IMR-90 (cell line): ENCODE data around the gene ASCL1. TPM values are rescaled to one million over a fixed set of nuclear protein-coding genes. Genes with fewer than 3 reads are reported as not detected.

Experiments
- ATAC-seq: fragments of 200-7000 bp; cut with Tn5 transposase; 2 replicates; pipeline ENCODE4 v1.9.1; 2020; ENCODE audit warnings: low read depth, mild to moderate bottlenecking, moderate library complexity
- BruUV-seq: library from RNA; stranded (reverse); fragments of 400-500 nt; replicated peaks from 2 replicates; lab custom pipeline; 2021; lab: Mats Ljungman, UMichigan
- CTCF ChIA-PET: fragments of 300-600 bp; formaldehyde crosslinking; extraction: SDS; loops from one replicate; lab custom pipeline; 2021; ENCODE audit warnings: antibody characterized with exemption; lab: Yijun Ruan, JAX
- POLR2A ChIA-PET: fragments of 300-600 bp; sonication (Branson Sonifier 250); formaldehyde crosslinking; loops from one replicate; lab custom pipeline; 2022; ENCODE audit warnings: antibody characterized with exemption; ENCODE audit not compliant: unreplicated experiment; lab: Charles Lee
- DNase-seq: peaks from one replicate; pipeline ENCODE4 v3.0.0; 2013
- H2AFZ ChIP-seq: replicated peaks from 2 replicates; pipeline ENCODE3; 2013; ENCODE audit warnings: low read length, mild to moderate bottlenecking; ENCODE audit not compliant: poor library complexity
- H2AK5ac ChIP-seq: 2 replicates; pipeline ENCODE4 v1.6.1; 2013; ENCODE audit warnings: low read depth, low read length, inconsistent platforms
- H2AK9ac ChIP-seq: replicated peaks from 2 replicates; pipeline ENCODE3; 2013; ENCODE audit warnings: mild to moderate bottlenecking, low read depth, low read length, moderate library complexity; ENCODE audit not compliant: poor library complexity
- H2BK120ac ChIP-seq: 2 replicates; pipeline ENCODE4 v1.6.1; 2013; ENCODE audit warnings: low read depth, low read length, inconsistent platforms
- H2BK15ac ChIP-seq: 3 replicates; pipeline ENCODE4 v1.6.1; 2013; ENCODE audit warnings: low read depth, low read length, inconsistent platforms
- H2BK20ac ChIP-seq: 2 replicates; pipeline ENCODE4 v1.6.1; 2013; ENCODE audit warnings: low read depth, mild to moderate bottlenecking, inconsistent platforms, low read length, moderate library complexity
- H2BK5ac ChIP-seq: 2 replicates; pipeline ENCODE4 v1.6.1; 2013; ENCODE audit warnings: mild to moderate bottlenecking, low read depth, low read length, inconsistent platforms; ENCODE audit not compliant: poor library complexity, severe bottlenecking
- H3K14ac ChIP-seq: replicated peaks from 2 replicates; pipeline ENCODE4 v1.6.1; 2013; ENCODE audit warnings: low read depth, low read length, inconsistent platforms
- H3K18ac ChIP-seq: 2 replicates; pipeline ENCODE4 v1.6.1; 2013; ENCODE audit warnings: low read depth, low read length, control low read depth
- H3K23ac ChIP-seq: 2 replicates; pipeline ENCODE4 v1.6.1; 2013; ENCODE audit warnings: low read depth, low read length, inconsistent platforms
- H3K27ac ChIP-seq: 2 replicates; pipeline ENCODE4 v1.5.1; 2013; ENCODE audit warnings: mild to moderate bottlenecking, control low read depth, low read length; ENCODE audit not compliant: insufficient read depth
- H3K27me3 ChIP-seq: 2 replicates; pipeline ENCODE4 v1.6.1; 2013; ENCODE audit warnings: low read length; ENCODE audit not compliant: control insufficient read depth, insufficient read depth
- H3K36me3 ChIP-seq: 2 replicates; pipeline ENCODE4 v1.6.1; 2013; ENCODE audit warnings: low read length, mixed read lengths; ENCODE audit not compliant: control insufficient read depth, insufficient read depth
- H3K4ac ChIP-seq: 2 replicates; pipeline ENCODE4 v1.6.1; 2013; ENCODE audit warnings: low read depth, low read length, inconsistent platforms
- H3K4me1 ChIP-seq: 2 replicates; pipeline ENCODE4 v1.6.1; 2013; ENCODE audit warnings: low read length, mixed read lengths; ENCODE audit not compliant: control insufficient read depth, insufficient read depth
- H3K4me2 ChIP-seq: 2 replicates; pipeline ENCODE4 v1.6.1; 2013; ENCODE audit warnings: low read depth, mild to moderate bottlenecking, control low read depth, low read length, moderate library complexity
- H3K4me3 ChIP-seq: 2 replicates; pipeline ENCODE4 v1.5.1; 2013; ENCODE audit warnings: low read depth, mild to moderate bottlenecking, control low read depth, low read length, moderate library complexity; ENCODE audit not compliant: insufficient read depth
- H3K56ac ChIP-seq: 2 replicates; pipeline ENCODE4 v1.6.1; 2013; ENCODE audit warnings: low read length, inconsistent platforms; ENCODE audit not compliant: insufficient read depth; ENCODE audit errors: extremely low read depth
- H3K79me1 ChIP-seq, 2 experiments: 2 replicates each; pipeline ENCODE4 v1.6.1; 2013; ENCODE audit warnings: low read length in 2 of 2, inconsistent platforms in 1 of 2, low read depth in 1 of 2
- H3K9ac ChIP-seq: 2 replicates; pipeline ENCODE4 v1.6.1; 2013; ENCODE audit warnings: low read depth, low read length, control low read depth
- H3K9me1 ChIP-seq: 2 replicates; pipeline ENCODE4 v1.6.1; 2013; ENCODE audit warnings: low read length, inconsistent platforms; ENCODE audit not compliant: insufficient read depth
- H3K9me3 ChIP-seq: 2 replicates; pipeline ENCODE4 v1.6.1; 2013; ENCODE audit warnings: low read length; ENCODE audit not compliant: control insufficient read depth, insufficient read depth
- H4K20me1 ChIP-seq: 2 replicates; pipeline ENCODE4 v1.6.1; 2013; ENCODE audit warnings: low read length, inconsistent platforms; ENCODE audit not compliant: insufficient read depth
- H4K5ac ChIP-seq: 2 replicates; pipeline ENCODE4 v1.6.1; 2013; ENCODE audit warnings: mild to moderate bottlenecking, low read depth, low read length, control low read depth
- H4K8ac ChIP-seq, 2 experiments: 2 replicates each; pipeline ENCODE4 v1.6.1; 2013; ENCODE audit warnings: low read depth in 2 of 2, low read length in 2 of 2, control low read depth in 1 of 2, inconsistent platforms in 1 of 2
- H4K91ac ChIP-seq: 2 replicates; pipeline ENCODE4 v1.6.1; 2013; ENCODE audit warnings: low read depth, low read length, inconsistent platforms; ENCODE audit not compliant: insufficient read depth
- RCOR1 ChIP-seq: IDR thresholded peaks from 2 replicates; pipeline ENCODE4 v1.6.1; 2012; ENCODE audit warnings: mild to moderate bottlenecking, low read length, improper control_type of control experiment; ENCODE audit not compliant: insufficient replicate concordance
- RFX5 ChIP-seq: IDR thresholded peaks from 2 replicates; pipeline ENCODE4 v1.8.0; 2012; ENCODE audit warnings: low read depth, mild to moderate bottlenecking, low read length, moderate library complexity
- SMC3 ChIP-seq: fragments of 150-350 bp; IDR thresholded peaks from 2 replicates; pipeline ENCODE4 v1.6.1; 2016; ENCODE audit warnings: low read depth, mild to moderate bottlenecking, antibody characterized with exemption, low read length, moderate library complexity
- dilution Hi-C: fragments of 300-500 bp; cut with HindIII; formaldehyde crosslinking; loops from one replicate; pipeline ENCODE4 v1.14.3; 2018; ENCODE audit warnings: low sequenced_read_pairs; ENCODE audit not compliant: unreplicated experiment
- in situ Hi-C: fragments of 300-500 bp; cut with MboI; formaldehyde crosslinking; loops from 3 replicates; pipeline ENCODE4 v1.14.3; 2019; ENCODE audit warnings: low sequenced_read_pairs, inconsistent platforms, mixed read lengths
- intact Hi-C: fragments of 100-400 bp; cut with micrococcal nuclease; formaldehyde crosslinking; loops from 2 replicates; pipeline ENCODE4 v1.10.0; 2022
- polyA plus RNA-seq, 3 experiments: library from polyadenylated mRNA; depleted of rRNA; stranded (reverse); fragments of >200 nt; gene quantifications; 2 replicates each; pipeline ENCODE4 v1.2.3, GENCODE V29; 2012; ENCODE audit warnings: low replicate concordance in 1 of 3
- total RNA-seq: library from RNA; depleted of rRNA; stranded (reverse); fragments of >200 nt; gene quantifications from 2 replicates; pipeline ENCODE4 v1.2.3, GENCODE V29; 2012
- TF ChIP-seq, protein P1 (sequence below): fragments of 150-350 bp; IDR thresholded peaks from 2 replicates; pipeline ENCODE4 v1.6.1; 2016; ENCODE audit warnings: low read depth, mild to moderate bottlenecking, low read length, moderate library complexity, borderline replicate concordance

Gene ASCL1
- total and polyA plus RNA-seq, 2 of the 4 experiments (the other 2 are of a cell fraction) = not detected

DNA sequence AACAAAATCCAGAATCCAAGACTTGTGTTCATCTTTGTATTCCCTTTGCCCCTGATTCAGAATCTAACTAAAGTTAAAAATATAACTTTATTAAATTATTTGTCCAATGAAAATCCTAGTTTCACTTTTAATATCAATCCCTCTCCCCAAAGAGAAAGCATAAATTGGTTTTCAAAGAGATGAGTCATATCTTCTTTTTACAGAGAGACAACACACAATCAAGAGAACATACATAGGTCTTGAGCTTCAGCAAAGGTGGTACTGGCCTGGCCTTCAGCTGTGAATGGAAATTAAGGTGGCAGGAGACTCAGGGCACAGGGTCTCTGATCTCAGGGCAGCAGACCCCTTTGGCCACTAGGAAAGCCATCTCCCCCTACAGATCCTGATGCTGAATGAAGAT lies 4.3 kb upstream of the ASCL1 start:
- Histone ChIP-seq H4K8ac (no peak overlapping the region), H3K56ac (no peak overlapping the region), H2BK120ac (no peak overlapping the region), H3K4ac (no peak overlapping the region), H4K20me1 (no peaks in the 10 kb centered on the region), H3K4me3 (no peak overlapping the region), H3K9ac (no peak overlapping the region), H4K91ac (no peak overlapping the region), H2AK5ac (no peak overlapping the region), H3K4me1 (no peaks in the 10 kb centered on the region), H3K18ac (no peak overlapping the region), H3K23ac (no peak overlapping the region), H4K5ac (no peak overlapping the region), H3K36me3 (no peaks in the 10 kb centered on the region), H2BK5ac (no peak overlapping the region), H3K14ac (no peak overlapping the region), H3K9me1 (no peaks in the 10 kb centered on the region), H3K4me2 (no peak overlapping the region), H2BK20ac (no peak overlapping the region), H2AK9ac (no peak overlapping the region), H3K9me3 (no peaks in the 10 kb centered on the region), H3K27me3 (peaks cover 36% of the 10 kb centered on the region), H3K27ac (no peak overlapping the region), H2AFZ (no peak overlapping the region), H3K79me1 (no peaks in the 10 kb centered on the region), H2BK15ac (no peak overlapping the region)
- DNase-seq (no peak), ATAC-seq (no peak)
- ChIA-PET CTCF (no interaction called here), POLR2A (no interaction called here)
- TF ChIP-seq RFX5 = no peak
- no peak for TF ChIP-seq SMC3
- TF ChIP-seq, protein P1, sequence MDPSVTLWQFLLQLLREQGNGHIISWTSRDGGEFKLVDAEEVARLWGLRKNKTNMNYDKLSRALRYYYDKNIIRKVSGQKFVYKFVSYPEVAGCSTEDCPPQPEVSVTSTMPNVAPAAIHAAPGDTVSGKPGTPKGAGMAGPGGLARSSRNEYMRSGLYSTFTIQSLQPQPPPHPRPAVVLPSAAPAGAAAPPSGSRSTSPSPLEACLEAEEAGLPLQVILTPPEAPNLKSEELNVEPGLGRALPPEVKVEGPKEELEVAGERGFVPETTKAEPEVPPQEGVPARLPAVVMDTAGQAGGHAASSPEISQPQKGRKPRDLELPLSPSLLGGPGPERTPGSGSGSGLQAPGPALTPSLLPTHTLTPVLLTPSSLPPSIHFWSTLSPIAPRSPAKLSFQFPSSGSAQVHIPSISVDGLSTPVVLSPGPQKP = no peak
- no peak for TF ChIP-seq RCOR1
- intact Hi-C loops = no loop called here
- no TSS peak for BruUV-seq
- dilution Hi-C loops = no loop called here
- in situ Hi-C loops = no loop called here
